Tibial artery (tissue), 4 donors: Measurements from ENCODE around the gene FNDC3B.
A peak's percentile ranks its signal among the peaks of the same experiment; 100 is the strongest.

Source experiments
- DNase-seq, 2 donors: peaks; one replicate each; pipeline ENCODE4 v3.0.0-alpha.2; 2019
- H3K27ac ChIP-seq, 2 donors: fragments of 200-600 bp; sonication (generic) in 1 of 2; 1 replicate in 1 of 2; 2 replicates in 1 of 2; pipeline ENCODE4 v1.5.1; 2018 to 2019; ENCODE audit warnings: mild to moderate bottlenecking in 1 of 2
- H3K27me3 ChIP-seq, 2 donors: fragments of 200-600 bp; sonication (generic) in 1 of 2; one replicate each; pipeline versions ENCODE4 v1.5.1 to v1.6.0; 2016 to 2019
- H3K36me3 ChIP-seq, 3 donors: fragments of 200-600 bp; sonication (generic) in 2 of 3; one replicate each; pipeline ENCODE4 v1.5.1; 2016 to 2019; ENCODE audit warnings: mild to moderate bottlenecking in 2 of 3
- H3K4me1 ChIP-seq, 4 donors: fragments of 200-600 bp; sonication (generic) in 2 of 4; 1 replicate in 3 of 4; 2 replicates in 1 of 4; pipeline ENCODE4 v1.5.1; 2016 to 2019
- H3K4me3 ChIP-seq, 2 donors: fragments of 200-600 bp; sonication (generic) in 1 of 2; 1 replicate in 1 of 2; 2 replicates in 1 of 2; pipeline ENCODE4 v1.5.1; 2018 to 2019; ENCODE audit warnings: mild to moderate bottlenecking in 2 of 2
- H3K9me3 ChIP-seq, 3 donors: fragments of 200-600 bp; sonication (generic) in 1 of 3; one replicate each; pipeline ENCODE4 v1.5.1; 2016 to 2019
- intact Hi-C: fragments of 100-400 bp; cut with DNase I; formaldehyde crosslinking; loops from one replicate; pipeline ENCODE4 v1.15.0; 2023; ENCODE audit warnings: low total_unique reads
- TF ChIP-seq, protein P1 (sequence below), 2 experiments: fragments of 200-600 bp in 1 of 2; fragments of 450-650 bp in 1 of 2; IDR thresholded peaks; one replicate each; pipeline ENCODE4 v1.5.1; 2017 to 2019; ENCODE audit warnings: antibody characterized with exemption in 2 of 2, mild to moderate bottlenecking in 1 of 2, moderate library complexity in 1 of 2

The FNDC3B gene

DNA sequence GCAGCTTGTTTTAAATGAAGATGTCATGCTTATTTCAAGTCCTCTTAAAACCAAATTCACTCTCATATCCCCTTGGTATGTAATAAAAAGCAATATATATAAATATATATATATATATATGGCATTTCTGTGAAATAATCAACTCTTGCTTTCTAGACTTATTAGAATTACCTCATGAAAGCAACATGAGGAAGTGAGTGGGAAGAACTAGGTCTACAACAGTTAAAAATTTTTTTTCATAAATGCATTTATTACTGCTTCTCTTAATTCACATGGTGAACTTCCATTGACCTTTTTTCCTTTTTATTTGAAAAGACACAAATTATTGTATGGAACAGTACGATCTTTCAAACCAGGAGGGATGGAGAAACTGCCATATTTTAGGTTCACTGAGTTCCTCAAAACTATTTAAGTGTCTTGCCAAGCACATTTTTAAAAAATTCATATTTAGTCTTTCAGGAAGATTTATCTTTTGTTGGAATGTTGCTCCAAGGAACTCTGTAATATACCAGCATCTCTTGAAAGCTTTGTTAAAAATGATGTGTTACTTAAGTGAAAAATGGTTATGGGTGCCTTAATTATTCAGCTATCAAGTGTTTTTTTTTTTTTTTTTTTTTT is 223.7 kb downstream of the FNDC3B start:
- Histone ChIP-seq H3K27me3 (no peaks in the 10 kb centered on the region), H3K4me1 (peaks cover 0 to 68% (median 44%) of the 10 kb centered on the region in 4 donors), H3K36me3 (peaks cover 0 to 7% (median 0%) of the 10 kb centered on the region in 3 donors), H3K9me3 (no peaks in the 10 kb centered on the region), H3K4me3 (no peak overlapping the region), H3K27ac (peak overlapping the region in 1 of 2 donors; percentile 81)
- TF ChIP-seq, protein P1, sequence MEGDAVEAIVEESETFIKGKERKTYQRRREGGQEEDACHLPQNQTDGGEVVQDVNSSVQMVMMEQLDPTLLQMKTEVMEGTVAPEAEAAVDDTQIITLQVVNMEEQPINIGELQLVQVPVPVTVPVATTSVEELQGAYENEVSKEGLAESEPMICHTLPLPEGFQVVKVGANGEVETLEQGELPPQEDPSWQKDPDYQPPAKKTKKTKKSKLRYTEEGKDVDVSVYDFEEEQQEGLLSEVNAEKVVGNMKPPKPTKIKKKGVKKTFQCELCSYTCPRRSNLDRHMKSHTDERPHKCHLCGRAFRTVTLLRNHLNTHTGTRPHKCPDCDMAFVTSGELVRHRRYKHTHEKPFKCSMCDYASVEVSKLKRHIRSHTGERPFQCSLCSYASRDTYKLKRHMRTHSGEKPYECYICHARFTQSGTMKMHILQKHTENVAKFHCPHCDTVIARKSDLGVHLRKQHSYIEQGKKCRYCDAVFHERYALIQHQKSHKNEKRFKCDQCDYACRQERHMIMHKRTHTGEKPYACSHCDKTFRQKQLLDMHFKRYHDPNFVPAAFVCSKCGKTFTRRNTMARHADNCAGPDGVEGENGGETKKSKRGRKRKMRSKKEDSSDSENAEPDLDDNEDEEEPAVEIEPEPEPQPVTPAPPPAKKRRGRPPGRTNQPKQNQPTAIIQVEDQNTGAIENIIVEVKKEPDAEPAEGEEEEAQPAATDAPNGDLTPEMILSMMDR (IDR thresholded peaks at IDR 0.05), result no peak
- intact Hi-C loops, result loop anchor here (5.0 kb wide), 1 partner anchor 54 kb away; no protein-coding TSS in a partner anchor
- DNase-seq, result no peak

DNA sequence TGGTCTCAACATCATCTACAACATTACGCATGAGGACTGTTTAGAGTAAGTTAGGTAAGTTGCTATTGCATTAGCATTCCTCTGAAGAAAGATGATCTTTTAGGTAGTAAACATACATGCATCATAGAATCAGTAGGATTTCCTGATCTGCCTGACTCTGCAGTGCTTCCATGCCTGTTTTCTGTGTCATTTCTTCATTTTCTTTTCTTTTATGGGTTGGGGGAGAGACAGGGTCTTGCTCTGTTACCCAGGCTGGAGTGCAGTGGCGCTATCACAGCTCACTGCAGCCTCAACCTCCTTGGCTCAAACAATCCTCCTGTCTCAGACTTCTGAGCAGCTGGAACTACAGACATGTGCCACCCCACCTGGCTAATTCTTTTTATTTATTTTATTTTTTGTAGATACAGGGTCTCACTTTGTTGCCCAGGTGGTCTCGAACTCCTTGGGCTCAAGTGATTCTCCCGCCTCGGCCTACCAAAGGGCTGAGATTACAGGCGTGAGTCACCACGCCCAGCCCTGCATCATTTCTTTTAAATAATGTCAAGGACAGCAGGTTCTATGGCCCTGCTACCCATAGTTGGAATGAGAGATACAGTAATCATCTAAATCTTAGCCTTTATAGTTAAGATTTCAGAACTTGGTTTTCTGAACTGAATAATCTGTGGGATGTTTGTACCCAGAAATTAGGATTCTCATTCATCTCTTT is 224.6 kb downstream of the FNDC3B start:
- Histone ChIP-seq H3K9me3 (no peaks in the 10 kb centered on the region), H3K27me3 (no peaks in the 10 kb centered on the region), H3K4me3 (no peak overlapping the region), H3K36me3 (peaks cover 0 to 7% (median 0%) of the 10 kb centered on the region in 3 donors), H3K4me1 (peaks cover 0 to 68% (median 40%) of the 10 kb centered on the region in 4 donors), H3K27ac (peak overlapping the region in 1 of 2 donors; percentile 81)
- intact Hi-C loops, result loop anchor here (5.0 kb wide), 1 partner anchor 53 kb away; no protein-coding TSS in a partner anchor
- DNase-seq, result no peak
- TF ChIP-seq, protein P1 (IDR thresholded peaks at IDR 0.05), result no peak

DNA sequence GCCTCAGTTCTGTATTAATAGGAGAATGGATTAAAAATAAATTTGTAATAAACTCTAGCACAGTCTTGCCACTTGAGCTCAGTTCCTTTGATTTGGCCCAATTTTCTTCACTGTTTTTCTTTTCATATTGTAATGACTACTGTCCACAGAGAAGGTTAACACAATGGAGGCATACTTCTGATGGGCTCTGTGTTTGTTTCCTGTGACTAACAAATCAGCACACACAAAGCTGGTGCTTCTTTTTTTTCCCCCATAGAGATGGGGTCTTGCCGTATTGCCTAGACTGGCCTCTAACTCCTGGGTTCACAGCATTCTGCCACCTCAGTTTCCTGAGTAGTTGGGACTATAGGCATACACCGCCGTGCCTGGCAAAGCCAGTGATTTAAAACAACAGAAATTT is 226.7 kb downstream of the FNDC3B start:
- H3K9me3 ChIP-seq, result no peaks in the 10 kb centered on the region
- H3K4me1 ChIP-seq, result peaks cover 0 to 53% (median 19%) of the 10 kb centered on the region in 4 donors
- no peak for DNase-seq
- TF ChIP-seq, protein P1 (IDR thresholded peaks at IDR 0.05), result no peak
- intact Hi-C loops, result no loop called here
- no peak overlapping the region for H3K4me3 ChIP-seq
- no peak overlapping the region for H3K27ac ChIP-seq
- H3K27me3 ChIP-seq, result no peaks in the 10 kb centered on the region
- peaks cover 0 to 11% (median 0%) of the 10 kb centered on the region in 3 donors for H3K36me3 ChIP-seq

DNA sequence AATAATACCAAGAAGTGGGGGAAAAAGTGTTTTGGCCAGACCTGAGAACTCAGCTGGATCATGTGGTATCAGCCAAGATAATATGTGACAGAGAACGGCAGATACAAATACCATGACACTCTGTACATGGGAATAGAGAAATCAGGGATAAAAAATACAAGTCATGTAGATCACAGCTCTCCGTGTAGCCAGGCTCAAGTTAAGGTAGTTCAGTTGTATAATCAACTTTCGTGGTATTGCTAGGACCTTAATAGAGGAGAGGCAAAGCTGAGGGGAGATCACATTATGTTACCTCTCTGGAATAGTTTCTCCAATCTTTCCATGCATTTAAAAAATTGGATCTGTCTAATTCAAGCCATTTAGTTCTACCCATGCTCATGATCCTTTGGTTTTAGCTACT is 229.0 kb downstream of the FNDC3B start:
- Histone ChIP-seq H3K4me3 (no peak overlapping the region), H3K27me3 (no peaks in the 10 kb centered on the region), H3K36me3 (peaks cover 0 to 11% (median 0%) of the 10 kb centered on the region in 3 donors), H3K27ac (peak overlapping the region in 1 of 2 donors; percentile 20), H3K4me1 (peaks cover 0 to 47% (median 4%) of the 10 kb centered on the region in 4 donors), H3K9me3 (no peaks in the 10 kb centered on the region)
- no peak for DNase-seq
- TF ChIP-seq, protein P1 (IDR thresholded peaks at IDR 0.05), result no peak
- intact Hi-C loops, result no loop called here

DNA sequence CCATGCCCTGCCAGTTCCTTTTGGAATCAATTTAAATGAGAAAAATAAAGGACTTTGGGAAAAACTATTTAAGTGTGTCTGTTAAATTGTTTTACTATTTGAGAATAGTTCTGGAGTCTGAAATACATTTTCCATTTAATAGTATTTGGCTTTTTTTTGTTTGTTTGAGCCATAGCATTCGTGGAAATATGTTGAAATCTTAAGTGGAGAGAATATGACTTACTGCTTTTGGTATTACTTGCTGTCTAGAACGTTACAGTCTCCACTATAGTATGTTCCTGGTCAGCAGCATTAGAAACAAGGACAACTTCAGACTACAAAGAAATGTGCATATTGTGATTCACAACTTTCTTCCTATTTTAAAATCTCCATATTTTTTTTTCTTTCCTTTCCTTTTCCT is 229.5 kb downstream of the FNDC3B start:
- intact Hi-C loops, result no loop called here
- no peak for DNase-seq
- H3K36me3 ChIP-seq, result peaks cover 0 to 11% (median 0%) of the 10 kb centered on the region in 3 donors
- no peak overlapping the region for H3K4me3 ChIP-seq
- peak overlapping the region in 1 of 2 donors; percentile 20 for H3K27ac ChIP-seq
- H3K4me1 ChIP-seq, result peaks cover 0 to 47% (median 4%) of the 10 kb centered on the region in 4 donors
- no peaks in the 10 kb centered on the region for H3K27me3 ChIP-seq
- TF ChIP-seq, protein P1 (IDR thresholded peaks at IDR 0.05), result no peak
- no peaks in the 10 kb centered on the region for H3K9me3 ChIP-seq
